ENCODE results near the gene TK1.

DNA sequence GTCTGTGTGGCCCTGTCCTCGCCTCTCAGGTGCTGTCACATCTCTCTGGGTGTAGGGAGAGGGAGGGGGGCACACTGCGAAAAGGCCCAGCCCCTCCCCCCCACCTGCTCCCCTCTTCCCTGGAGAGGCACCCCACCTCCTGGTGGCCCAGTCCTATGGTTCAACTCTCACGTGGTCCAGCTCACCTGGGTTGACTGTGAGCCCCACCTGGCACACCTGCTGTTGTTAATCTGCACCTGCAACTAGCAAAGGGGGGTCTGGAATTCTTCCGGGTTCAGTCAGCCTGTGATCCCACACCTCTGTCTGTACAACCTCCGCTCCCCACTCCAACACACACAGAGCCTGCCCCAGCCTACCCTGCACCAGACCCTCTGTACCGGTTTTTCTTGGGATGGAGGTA, 20.4 kb downstream of the TK1 start:
- TF ChIP-seq, protein P1, sequence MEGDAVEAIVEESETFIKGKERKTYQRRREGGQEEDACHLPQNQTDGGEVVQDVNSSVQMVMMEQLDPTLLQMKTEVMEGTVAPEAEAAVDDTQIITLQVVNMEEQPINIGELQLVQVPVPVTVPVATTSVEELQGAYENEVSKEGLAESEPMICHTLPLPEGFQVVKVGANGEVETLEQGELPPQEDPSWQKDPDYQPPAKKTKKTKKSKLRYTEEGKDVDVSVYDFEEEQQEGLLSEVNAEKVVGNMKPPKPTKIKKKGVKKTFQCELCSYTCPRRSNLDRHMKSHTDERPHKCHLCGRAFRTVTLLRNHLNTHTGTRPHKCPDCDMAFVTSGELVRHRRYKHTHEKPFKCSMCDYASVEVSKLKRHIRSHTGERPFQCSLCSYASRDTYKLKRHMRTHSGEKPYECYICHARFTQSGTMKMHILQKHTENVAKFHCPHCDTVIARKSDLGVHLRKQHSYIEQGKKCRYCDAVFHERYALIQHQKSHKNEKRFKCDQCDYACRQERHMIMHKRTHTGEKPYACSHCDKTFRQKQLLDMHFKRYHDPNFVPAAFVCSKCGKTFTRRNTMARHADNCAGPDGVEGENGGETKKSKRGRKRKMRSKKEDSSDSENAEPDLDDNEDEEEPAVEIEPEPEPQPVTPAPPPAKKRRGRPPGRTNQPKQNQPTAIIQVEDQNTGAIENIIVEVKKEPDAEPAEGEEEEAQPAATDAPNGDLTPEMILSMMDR (IDR thresholded peaks at IDR 0.05): no peak
- no peak for TF ChIP-seq POLR2A (IDR thresholded peaks at IDR 0.05)
